Spleen (tissue), 11 donors: Measurements from ENCODE around the gene BBS7. TPM values are rescaled to one million over a fixed set of nuclear protein-coding genes. Genes with fewer than 3 reads are reported as not detected.

Source experiments
- DNase-seq: peaks from one replicate; pipeline ENCODE4 v3.0.0-alpha.2; 2020
- H3K27ac ChIP-seq, 8 donors: fragments of 200-600 bp; sonication (generic) in 7 of 8; 1 replicate in 4 of 8; 2 replicates in 4 of 8; pipeline versions ENCODE4 v1.5.0 to v1.8.0; 2016 to 2021; ENCODE audit warnings: inconsistent platforms in 4 of 8, mild to moderate bottlenecking in 4 of 8, moderate library complexity in 1 of 8
- H3K27me3 ChIP-seq, 7 donors: fragments of 200-600 bp; sonication (generic) in 6 of 7; replicated peaks in 1 of 7; 1 replicate in 4 of 7; 2 replicates in 3 of 7; pipeline versions ENCODE4 v1.5.0 to v1.8.0; 2016 to 2021; ENCODE audit warnings: inconsistent platforms in 3 of 7, mild to moderate bottlenecking in 1 of 7
- H3K36me3 ChIP-seq, 6 donors: fragments of 200-600 bp; sonication (generic) in 5 of 6; 1 replicate in 4 of 6; 2 replicates in 2 of 6; pipeline versions ENCODE4 v1.5.0 to v1.8.0; 2016 to 2021; ENCODE audit warnings: inconsistent platforms in 2 of 6
- H3K4me1 ChIP-seq, 6 donors: fragments of 200-600 bp; sonication (generic) in 5 of 6; 1 replicate in 3 of 6; 2 replicates in 3 of 6; pipeline versions ENCODE4 v1.5.0 to v1.8.0; 2016 to 2021; ENCODE audit warnings: inconsistent platforms in 3 of 6
- H3K4me3 ChIP-seq, 8 donors: fragments of 200-600 bp; sonication (generic) in 7 of 8; 1 replicate in 4 of 8; 2 replicates in 4 of 8; pipeline versions ENCODE4 v1.5.0 to v1.8.0; 2016 to 2021; ENCODE audit warnings: inconsistent platforms in 4 of 8, mild to moderate bottlenecking in 4 of 8, moderate library complexity in 2 of 8
- H3K9me3 ChIP-seq, 8 donors: fragments of 200-600 bp; sonication (generic) in 7 of 8; 1 replicate in 4 of 8; 2 replicates in 4 of 8; pipeline versions ENCODE4 v1.5.0 to v1.8.0; 2016 to 2021; ENCODE audit warnings: inconsistent platforms in 4 of 8
- CTCF ChIP-seq, 11 experiments: fragments of 200-600 bp in 7 of 11; fragments of 450-650 bp in 4 of 11; sonication (generic) in 4 of 11; IDR thresholded peaks in 8 of 11; conservative IDR thresholded peaks in 3 of 11; 1 replicate in 7 of 11; 2 replicates in 4 of 11; pipeline versions ENCODE4 v1.4.0 to v1.8.0; 2016 to 2021; ENCODE audit warnings: antibody characterized with exemption in 11 of 11, inconsistent platforms in 4 of 11, mild to moderate bottlenecking in 1 of 11
- POLR2A ChIP-seq, 3 donors: fragments of 450-650 bp; IDR thresholded peaks; one replicate each; pipeline ENCODE4 v1.5.1; 2017; ENCODE audit warnings: antibody characterized with exemption in 3 of 3, mild to moderate bottlenecking in 1 of 3
- POLR2AphosphoS5 ChIP-seq, 3 donors: sonication (generic); formaldehyde crosslinking; IDR thresholded peaks; one replicate each; pipeline ENCODE4 v1.5.1; 2017; ENCODE audit warnings: antibody characterized with exemption in 3 of 3
- WGBS, 5 donors: extraction: QIAGEN DNeasy Blood & Tissue Kit in 3 of 5; methylation state at CpG; one replicate each; pipeline versions ENCODE4 v1.1.5 to v1.1.7; 2013 to 2018; 5-methylcytosine and 5-hydroxymethylcytosine counted together
- intact Hi-C: fragments of 100-400 bp; cut with DNase I; formaldehyde crosslinking; loops from one replicate; pipeline ENCODE4 v1.15.0; 2023; ENCODE audit warnings: low total_unique reads
- polyA plus RNA-seq, 3 donors: library from polyadenylated mRNA; stranded (reverse); fragments of 200-250 nt; gene quantifications; one replicate each; pipeline ENCODE4 v1.2.1, GENCODE V29; 2013
- total RNA-seq, 7 donors: library from RNA; depleted of rRNA in 3 of 7; stranded (reverse); fragments of >200 nt in 3 of 7; fragmentation: NEBNext Ultra II Directional in 4 of 7; extraction: Animal tissue kit (Norgen Biotek cat#: 25700) in 4 of 7; gene quantifications; one replicate each; pipeline versions ENCODE4 v1.1.0 to v1.2.1, GENCODE V29; 2016 to 2021
- donor health status: healthy with polysubstance abuse.
- donor health status: DM: no; HTN: no; CAD: no; lungs with moderate emphysema.
- donor health status: DM: no; HTN: no; CAD: no.
- donor health status: Bipolar disorder and iron deficiency.
- donor health status: healthy.
- donor health status: DM: no; HTN: no; CAD: no.
- donor health status: DM: yes; HTN: yes; CAD: no.

BBS7 gene
- total and polyA plus RNA-seq, 10 donors = 3.1 to 19.7 (median 11.2) TPM

- WGBS, 5 donors = 80 to 86% (median 84%) methylated on average over 5 of the region's 5 CpGs
- DNase-seq = no peak
- TF ChIP-seq CTCF (IDR thresholded peaks at IDR 0.05 in 8 of 11, conservative IDR thresholded peaks at IDR 0.05 in 3 of 11) = no peak
- TF ChIP-seq POLR2AphosphoS5 (IDR thresholded peaks at IDR 0.05) = no peak
- TF ChIP-seq POLR2A (IDR thresholded peaks at IDR 0.05) = no peak
Measured at GRCh38 chr4:121791481-121791880, 78.8 kb downstream of the BBS7 start.

GRCh38 chr4:121790976-121791375, 79.3 kb downstream of the BBS7 start:
- H3K4me3 ChIP-seq = no peak overlapping the region
- H3K4me1 ChIP-seq = peaks cover 0 to 10% (median 0%) of the 10 kb centered on the region in 6 donors
- no peaks in the 10 kb centered on the region for H3K36me3 ChIP-seq
- DNase-seq = no peak
- no peak overlapping the region for H3K27ac ChIP-seq
- intact Hi-C loops = no loop called here
- peaks cover 0 to 18% (median 0%) of the 10 kb centered on the region in 7 donors for H3K27me3 ChIP-seq
- TF ChIP-seq CTCF (IDR thresholded peaks at IDR 0.05 in 8 of 11, conservative IDR thresholded peaks at IDR 0.05 in 3 of 11) (no peak), POLR2A (IDR thresholded peaks at IDR 0.05) (no peak), POLR2AphosphoS5 (IDR thresholded peaks at IDR 0.05) (no peak)
- H3K9me3 ChIP-seq = no peaks in the 10 kb centered on the region

More at GRCh38 chr4:121791481-121791880, 78.8 kb downstream of the BBS7 start:
- no peak overlapping the region for H3K4me3 ChIP-seq
- H3K27ac ChIP-seq = no peak overlapping the region
- intact Hi-C loops = no loop called here
- peaks cover 0 to 11% (median 0%) of the 10 kb centered on the region in 6 donors for H3K4me1 ChIP-seq
- H3K27me3 ChIP-seq = peaks cover 0 to 17% (median 0%) of the 10 kb centered on the region in 7 donors
- no peaks in the 10 kb centered on the region for H3K9me3 ChIP-seq
- no peaks in the 10 kb centered on the region for H3K36me3 ChIP-seq

- WGBS, 5 donors = 73 to 81% (median 77%) methylated on average over 3 of the region's 3 CpGs
- Histone ChIP-seq H3K27me3 (peaks cover 0 to 23% (median 0%) of the 10 kb centered on the region in 7 donors), H3K4me1 (peaks cover 0 to 6% (median 0%) of the 10 kb centered on the region in 6 donors), H3K36me3 (no peaks in the 10 kb centered on the region), H3K27ac (no peak overlapping the region), H3K4me3 (no peak overlapping the region), H3K9me3 (no peaks in the 10 kb centered on the region)
- intact Hi-C loops = no loop called here
- DNase-seq = no peak
- TF ChIP-seq POLR2AphosphoS5 (IDR thresholded peaks at IDR 0.05) (no peak), CTCF (IDR thresholded peaks at IDR 0.05 in 8 of 11, conservative IDR thresholded peaks at IDR 0.05 in 3 of 11) (no peak), POLR2A (IDR thresholded peaks at IDR 0.05) (no peak)
Measured at GRCh38 chr4:121789960-121790829, 80.1 kb downstream of the BBS7 start.

GRCh38 chr4:121789455-121789854, 80.8 kb downstream of the BBS7 start:
- WGBS, 5 donors = 75 to 88% (median 83%) methylated on average over 1 of the region's 1 CpG
- peaks cover 0 to 30% (median 0%) of the 10 kb centered on the region in 7 donors for H3K27me3 ChIP-seq
- no peak overlapping the region for H3K4me3 ChIP-seq
- TF ChIP-seq POLR2A (IDR thresholded peaks at IDR 0.05) (no peak), POLR2AphosphoS5 (IDR thresholded peaks at IDR 0.05) (no peak), CTCF (IDR thresholded peaks at IDR 0.05 in 8 of 11, conservative IDR thresholded peaks at IDR 0.05 in 3 of 11) (no peak)
- H3K4me1 ChIP-seq = no peaks in the 10 kb centered on the region
- DNase-seq = no peak
- intact Hi-C loops = no loop called here
- no peaks in the 10 kb centered on the region for H3K36me3 ChIP-seq
- peaks cover 0 to 5% (median 1%) of the 10 kb centered on the region in 8 donors for H3K9me3 ChIP-seq
- H3K27ac ChIP-seq = no peak overlapping the region
